Measurements from ENCODE around the gene FGA. TPM values are rescaled to one million over a fixed set of nuclear protein-coding genes. Genes with fewer than 3 reads are reported as not detected.

The FGA gene
- total RNA-seq, 2 experiments from 2014 or later, result not detected

DNA sequence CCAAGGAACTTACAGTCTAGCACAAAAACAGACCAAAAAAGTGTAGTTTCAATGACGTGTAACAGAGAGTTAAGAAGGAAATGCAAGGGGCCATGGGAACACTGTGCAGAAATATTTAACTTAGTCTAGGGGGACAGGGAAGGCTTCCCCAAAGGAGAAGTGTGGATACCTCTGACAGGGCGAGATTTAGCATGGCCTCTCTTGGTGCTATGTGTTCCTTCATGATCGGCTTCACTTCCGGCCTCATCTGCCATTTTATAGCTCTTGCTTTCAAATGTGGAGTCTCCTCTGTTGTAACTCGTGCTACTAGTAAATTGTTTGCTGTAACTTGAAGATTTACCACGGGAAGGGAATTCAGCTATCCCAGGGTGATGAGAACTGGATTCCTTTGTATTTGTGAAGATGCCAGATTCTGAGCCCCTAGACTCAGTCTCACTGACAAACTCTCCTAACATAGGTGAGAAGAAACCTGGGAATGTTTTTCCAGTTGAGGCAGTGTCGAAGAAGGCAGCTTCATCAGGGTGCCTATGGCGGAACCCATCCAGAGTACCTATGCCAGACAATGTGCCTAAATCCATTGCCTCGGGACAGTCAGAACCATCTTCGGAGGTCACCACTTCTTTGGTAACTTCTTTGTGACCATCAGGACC is 5.0 kb downstream of the FGA start:
- Mint-ChIP-seq H3K36me3 (ENCODE audit: low read depth) (no peaks in the 10 kb centered on the region), H3K9me3 (no peaks in the 10 kb centered on the region), H3K27ac (no peak overlapping the region), H3K4me1 (no peaks in the 10 kb centered on the region), H3K4me3 (no peak overlapping the region), H3K27me3 (peaks cover 11% of the 10 kb centered on the region)
- no peak for DNase-seq
- ChIA-PET POLR2A (no interaction called here), CTCF (interaction anchor here (1.1 kb wide), 1 partner anchor 33 kb away, joined by 3 read pairs; no protein-coding TSS in a partner anchor)

DNA sequence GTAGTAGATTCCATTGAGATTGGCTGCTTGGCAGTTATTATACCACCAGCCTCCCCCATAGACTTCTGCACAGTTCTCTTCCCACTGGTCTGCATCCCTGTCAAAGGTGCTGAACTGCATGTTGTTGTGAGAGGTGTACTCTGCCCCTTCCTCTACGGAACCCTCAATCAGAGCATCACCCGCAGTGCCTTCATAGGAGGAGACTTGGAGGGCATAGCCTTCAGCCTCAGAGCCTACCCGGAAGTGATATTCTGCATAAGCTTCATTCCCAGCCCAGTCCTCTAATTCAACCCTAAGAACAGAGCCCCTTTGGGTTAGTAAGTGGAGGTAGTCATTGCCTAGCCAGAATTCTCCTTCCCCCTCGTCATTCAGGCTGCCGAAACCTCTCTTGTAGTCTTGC is 6.3 kb downstream of the FGA start:
- DNase-seq, result no peak
- Mint-ChIP-seq H3K4me3 (no peak overlapping the region), H3K9me3 (no peaks in the 10 kb centered on the region), H3K27me3 (peaks cover 8% of the 10 kb centered on the region), H3K27ac (no peak overlapping the region), H3K36me3 (ENCODE audit: low read depth) (no peaks in the 10 kb centered on the region), H3K4me1 (no peaks in the 10 kb centered on the region)
- CTCF ChIA-PET, result interaction anchor here (1.0 kb wide), 1 partner anchor 25 kb away, joined by 3 read pairs; no protein-coding TSS in a partner anchor
- POLR2A ChIA-PET, result no interaction called here

DNA sequence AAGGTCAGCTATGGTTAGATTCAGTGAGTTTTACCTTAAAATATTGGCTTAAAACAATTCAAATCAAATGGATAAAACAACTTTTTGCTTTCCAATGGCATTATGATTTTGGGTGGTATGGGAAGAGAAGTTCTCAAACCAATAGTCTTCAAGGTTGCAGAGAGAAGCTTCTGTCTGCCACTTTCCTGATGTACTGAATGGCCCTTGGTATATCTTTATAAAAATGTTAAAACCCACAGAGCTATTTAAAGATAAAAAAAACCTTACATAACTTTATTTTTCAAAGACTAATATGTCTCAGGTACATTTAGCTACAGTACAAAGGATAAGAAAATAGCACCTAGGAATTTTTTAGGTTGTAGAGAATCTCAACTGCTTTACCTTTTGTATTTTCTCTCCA is 6.9 kb downstream of the FGA start:
- Mint-ChIP-seq H3K36me3 (ENCODE audit: low read depth) (no peaks in the 10 kb centered on the region), H3K4me3 (no peak overlapping the region), H3K4me1 (no peaks in the 10 kb centered on the region), H3K27me3 (peaks cover 12% of the 10 kb centered on the region), H3K27ac (no peak overlapping the region), H3K9me3 (no peaks in the 10 kb centered on the region)
- DNase-seq, result no peak
- ChIA-PET CTCF (interaction anchor here (1.0 kb wide), 1 partner anchor 24 kb away, joined by 3 read pairs; no protein-coding TSS in a partner anchor), POLR2A (no interaction called here)

DNA sequence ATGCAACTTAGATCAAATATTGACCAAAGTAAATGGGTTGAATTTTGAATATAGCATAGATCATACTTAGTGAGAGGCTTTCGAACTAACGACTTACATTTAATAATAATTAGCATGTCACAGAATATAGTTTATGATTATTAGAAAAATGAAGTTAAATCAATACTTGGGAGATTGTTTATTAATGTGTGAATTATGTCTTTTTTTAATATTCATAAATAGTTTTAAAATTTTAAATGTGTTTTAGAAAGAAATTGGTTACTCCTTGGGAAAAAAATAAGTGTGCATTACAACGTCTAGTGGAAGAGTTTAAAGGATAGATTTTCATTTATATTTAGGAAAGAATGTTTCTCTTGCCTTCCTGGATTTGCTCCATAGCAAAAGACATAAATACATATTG is 7.3 kb downstream of the FGA start:
- no peak overlapping the region for H3K4me3 Mint-ChIP-seq
- no peak overlapping the region for H3K27ac Mint-ChIP-seq
- H3K36me3 Mint-ChIP-seq (ENCODE audit: low read depth), result no peaks in the 10 kb centered on the region
- H3K27me3 Mint-ChIP-seq, result peaks cover 12% of the 10 kb centered on the region
- ChIA-PET CTCF (interaction anchor here (1.0 kb wide), 1 partner anchor 24 kb away, joined by 3 read pairs; no protein-coding TSS in a partner anchor), POLR2A (no interaction called here)
- DNase-seq, result no peak
- H3K9me3 Mint-ChIP-seq, result no peaks in the 10 kb centered on the region
- H3K4me1 Mint-ChIP-seq, result no peaks in the 10 kb centered on the region

DNA sequence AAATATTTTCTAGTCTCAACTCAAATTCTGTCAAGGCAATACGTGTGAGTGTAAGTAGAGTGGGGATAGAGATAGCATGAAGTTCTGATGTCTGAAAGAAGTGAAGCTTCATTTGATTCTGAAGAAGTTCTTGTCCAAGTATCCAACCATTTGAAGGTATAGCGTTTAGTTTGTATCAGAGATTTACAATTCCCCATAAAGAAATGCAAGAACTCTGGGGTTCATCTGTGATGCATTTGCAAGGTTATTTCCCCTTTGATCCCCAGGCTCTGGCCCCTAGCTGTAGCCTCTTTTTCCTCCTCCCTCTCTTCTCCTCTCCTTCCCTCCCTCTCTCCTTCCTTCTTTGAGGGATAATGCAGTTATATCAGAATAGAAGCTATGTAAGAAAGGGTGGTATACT is 7.8 kb downstream of the FGA start:
- Mint-ChIP-seq H3K27me3 (peaks cover 12% of the 10 kb centered on the region), H3K27ac (no peak overlapping the region), H3K36me3 (ENCODE audit: low read depth) (no peaks in the 10 kb centered on the region), H3K4me1 (no peaks in the 10 kb centered on the region), H3K9me3 (no peaks in the 10 kb centered on the region), H3K4me3 (no peak overlapping the region)
- DNase-seq, result no peak
- CTCF ChIA-PET, result no interaction called here
- POLR2A ChIA-PET, result no interaction called here

DNA sequence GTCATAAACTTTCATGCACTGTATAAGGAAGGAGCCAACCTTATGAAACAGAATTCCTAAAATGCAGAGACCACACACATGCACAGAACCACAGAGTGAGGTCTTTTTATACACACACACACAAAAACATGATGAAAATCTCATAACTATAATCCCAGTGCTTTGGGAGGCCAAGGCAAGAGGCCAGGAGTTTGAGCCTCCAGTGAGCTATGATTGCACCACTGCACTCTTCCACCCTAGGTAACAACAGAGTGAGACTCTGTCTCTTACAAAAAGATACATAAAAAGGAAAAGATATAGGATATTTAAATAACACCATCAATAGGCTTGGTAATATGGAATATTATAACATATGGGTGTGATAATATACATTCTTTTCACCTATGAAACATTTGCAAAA is 10.6 kb downstream of the FGA start:
- H3K4me3 Mint-ChIP-seq, result no peak overlapping the region

DNA sequence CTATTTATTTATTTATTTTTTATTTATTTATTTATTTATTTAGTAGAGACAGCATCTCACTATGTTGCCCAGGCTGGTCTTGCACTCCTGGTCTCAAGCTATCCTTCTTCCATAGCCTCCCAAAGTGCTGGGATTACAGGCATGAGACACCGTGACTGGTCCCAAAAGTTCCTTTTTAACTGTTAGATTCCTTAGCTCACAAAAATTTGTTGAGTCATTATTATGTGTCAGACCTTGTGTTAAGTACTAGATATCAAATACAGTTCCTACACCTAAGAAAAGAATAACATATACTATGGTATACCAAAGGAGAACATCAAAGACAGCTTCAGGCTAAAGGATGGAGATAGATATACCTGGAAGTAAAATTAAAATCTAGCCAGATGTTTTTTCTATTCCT is 11.6 kb downstream of the FGA start:
- Mint-ChIP-seq H3K9me3 (no peaks in the 10 kb centered on the region), H3K27ac (no peak overlapping the region), H3K27me3 (peaks cover 9% of the 10 kb centered on the region), H3K36me3 (ENCODE audit: low read depth) (no peaks in the 10 kb centered on the region), H3K4me3 (no peak overlapping the region), H3K4me1 (no peaks in the 10 kb centered on the region)
- DNase-seq, result no peak
- POLR2A ChIA-PET, result no interaction called here
- CTCF ChIA-PET, result no interaction called here

More for the DNA sequence above, 10.6 kb downstream of the FGA start:
- Mint-ChIP-seq H3K27ac (no peak overlapping the region), H3K36me3 (ENCODE audit: low read depth) (no peaks in the 10 kb centered on the region), H3K27me3 (peaks cover 9% of the 10 kb centered on the region), H3K4me1 (no peaks in the 10 kb centered on the region), H3K9me3 (no peaks in the 10 kb centered on the region)
- no peak for DNase-seq
- POLR2A ChIA-PET, result no interaction called here
- CTCF ChIA-PET, result no interaction called here

DNA sequence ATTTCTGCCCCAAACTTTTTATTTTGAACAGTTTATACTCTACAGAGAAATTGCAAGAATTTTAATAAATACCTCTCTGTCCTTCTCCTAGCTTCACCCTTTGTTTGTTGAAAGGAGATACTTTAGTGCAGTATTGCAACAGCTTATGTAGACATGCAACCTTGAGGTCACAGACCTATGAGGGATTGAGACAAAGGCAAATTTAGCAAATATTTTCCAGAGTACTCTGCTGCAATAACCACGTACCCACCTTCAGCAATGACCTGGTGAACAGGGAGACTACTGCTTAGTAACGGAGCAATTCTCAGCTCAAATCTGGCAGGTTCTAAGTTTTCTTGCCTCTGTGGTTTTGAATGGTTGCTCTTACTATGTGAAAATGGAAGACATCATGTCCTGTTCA is 13.2 kb downstream of the FGA start:
- DNase-seq, result no peak
- no peak overlapping the region for H3K27ac Mint-ChIP-seq
- peaks cover 9% of the 10 kb centered on the region for H3K27me3 Mint-ChIP-seq
- no peaks in the 10 kb centered on the region for H3K9me3 Mint-ChIP-seq
- ChIA-PET CTCF (no interaction called here), POLR2A (no interaction called here)
- H3K36me3 Mint-ChIP-seq (ENCODE audit: low read depth), result no peaks in the 10 kb centered on the region
- H3K4me3 Mint-ChIP-seq, result no peak overlapping the region
- H3K4me1 Mint-ChIP-seq, result no peaks in the 10 kb centered on the region

DNA sequence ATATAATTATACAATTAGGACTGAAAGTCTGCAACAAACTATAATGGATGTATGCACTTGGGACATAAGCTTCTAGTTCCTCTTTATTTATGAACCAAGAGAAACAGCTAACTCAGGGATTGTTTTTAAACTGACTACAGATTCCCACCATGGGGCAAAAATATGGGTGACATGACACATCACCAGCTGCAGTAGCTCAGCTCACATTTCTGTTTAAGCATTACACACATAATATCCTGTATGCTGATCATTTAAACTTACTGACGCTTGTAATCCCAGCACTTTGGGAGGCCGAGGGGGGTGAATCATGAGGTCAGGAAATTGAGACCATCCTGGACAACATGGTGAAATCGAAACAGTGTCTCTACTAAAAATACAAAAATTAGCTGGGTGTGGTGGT is 16.2 kb downstream of the FGA start:
- Mint-ChIP-seq H3K4me1 (no peaks in the 10 kb centered on the region), H3K27me3 (peaks cover 9% of the 10 kb centered on the region), H3K4me3 (no peak overlapping the region), H3K9me3 (no peaks in the 10 kb centered on the region), H3K36me3 (ENCODE audit: low read depth) (no peaks in the 10 kb centered on the region), H3K27ac (no peak overlapping the region)
- no peak for DNase-seq
- ChIA-PET POLR2A (no interaction called here), CTCF (interaction anchor here (1.2 kb wide), 1 partner anchor 22 kb away, joined by 3 read pairs; no protein-coding TSS in a partner anchor)

DNA sequence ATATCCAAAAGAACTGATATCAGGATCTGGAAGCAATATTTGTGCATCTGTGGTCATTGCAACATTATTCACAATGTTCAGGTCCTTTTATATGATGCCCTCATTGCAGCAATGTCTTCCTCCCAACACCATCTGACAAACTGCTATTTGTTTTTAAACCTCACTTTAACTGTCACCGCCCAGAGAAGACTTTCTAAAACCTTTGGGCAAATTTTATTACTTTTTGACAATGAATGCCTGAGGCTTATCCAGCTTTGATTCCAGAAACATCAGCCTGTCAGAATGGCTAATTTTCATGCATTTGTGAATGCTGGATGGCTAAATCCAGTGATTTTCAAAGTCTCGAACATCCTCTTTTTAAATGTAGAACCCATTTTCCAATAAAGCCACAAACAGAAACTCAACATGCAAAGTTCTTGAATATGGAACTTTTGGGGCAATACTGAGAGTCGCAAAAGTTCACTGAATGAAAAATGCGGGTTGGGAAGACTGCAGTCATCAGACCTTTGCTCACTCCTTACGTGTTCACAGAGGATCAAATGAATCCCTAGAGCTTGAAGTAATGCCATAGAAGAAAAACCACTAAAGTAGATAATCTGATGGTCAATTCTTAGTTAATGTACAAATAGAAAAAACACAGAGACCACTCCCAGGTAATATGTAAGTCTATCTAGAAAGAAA is 17.2 kb downstream of the FGA start:
- peaks cover 5% of the 10 kb centered on the region for H3K27me3 Mint-ChIP-seq
- POLR2A ChIA-PET, result interaction anchor here (1.0 kb wide), 1 partner anchor 22 kb away, joined by 3 read pairs; no protein-coding TSS in a partner anchor
- DNase-seq, result no peak
- no peaks in the 10 kb centered on the region for H3K4me1 Mint-ChIP-seq
- H3K9me3 Mint-ChIP-seq, result no peaks in the 10 kb centered on the region
- H3K4me3 Mint-ChIP-seq, result no peak overlapping the region
- H3K36me3 Mint-ChIP-seq (ENCODE audit: low read depth), result no peaks in the 10 kb centered on the region
- no peak overlapping the region for H3K27ac Mint-ChIP-seq
- CTCF ChIA-PET, result interaction anchor here (1.2 kb wide), 1 partner anchor 21 kb away, joined by 3 read pairs; no protein-coding TSS in a partner anchor

DNA sequence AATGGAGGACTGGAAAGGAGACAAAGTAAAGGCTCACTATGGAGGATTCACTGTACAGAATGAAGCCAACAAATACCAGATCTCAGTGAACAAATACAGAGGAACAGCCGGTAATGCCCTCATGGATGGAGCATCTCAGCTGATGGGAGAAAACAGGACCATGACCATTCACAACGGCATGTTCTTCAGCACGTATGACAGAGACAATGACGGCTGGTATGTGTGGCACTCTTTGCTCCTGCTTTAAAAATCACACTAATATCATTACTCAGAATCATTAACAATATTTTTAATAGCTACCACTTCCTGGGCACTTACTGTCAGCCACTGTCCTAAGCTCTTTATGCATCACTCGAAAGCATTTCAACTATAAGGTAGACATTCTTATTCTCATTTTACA is 21.0 kb downstream of the FGA start:
- ChIA-PET POLR2A (no interaction called here), CTCF (interaction anchor here (0.6 to 1.5 kb wide), 2 partner anchors 10 to 845 kb away, joined by 3 to 4 read pairs; no protein-coding TSS in a partner anchor)
- H3K9me3 Mint-ChIP-seq, result no peaks in the 10 kb centered on the region
- no peaks in the 10 kb centered on the region for H3K4me1 Mint-ChIP-seq
- no peaks in the 10 kb centered on the region for H3K36me3 Mint-ChIP-seq (ENCODE audit: low read depth)
- DNase-seq, result no peak
- no peak overlapping the region for H3K4me3 Mint-ChIP-seq
- H3K27me3 Mint-ChIP-seq, result peaks cover 5% of the 10 kb centered on the region
- no peak overlapping the region for H3K27ac Mint-ChIP-seq

DNA sequence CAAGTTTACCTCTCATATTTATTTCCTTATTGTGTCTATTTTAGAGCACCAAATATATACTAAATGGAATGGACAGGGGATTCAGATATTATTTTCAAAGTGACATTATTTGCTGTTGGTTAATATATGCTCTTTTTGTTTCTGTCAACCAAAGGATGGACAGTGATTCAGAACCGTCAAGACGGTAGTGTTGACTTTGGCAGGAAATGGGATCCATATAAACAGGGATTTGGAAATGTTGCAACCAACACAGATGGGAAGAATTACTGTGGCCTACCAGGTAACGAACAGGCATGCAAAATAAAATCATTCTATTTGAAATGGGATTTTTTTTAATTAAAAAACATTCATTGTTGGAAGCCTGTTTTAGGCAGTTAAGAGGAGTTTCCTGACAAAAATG is 21.5 kb downstream of the FGA start:
- no peaks in the 10 kb centered on the region for H3K9me3 Mint-ChIP-seq
- H3K27me3 Mint-ChIP-seq, result peaks cover 5% of the 10 kb centered on the region
- no peak overlapping the region for H3K27ac Mint-ChIP-seq
- no peak overlapping the region for H3K4me3 Mint-ChIP-seq
- CTCF ChIA-PET, result interaction anchor here (1.5 kb wide), 1 partner anchor 10 kb away, joined by 4 read pairs; no protein-coding TSS in a partner anchor
- no peaks in the 10 kb centered on the region for H3K4me1 Mint-ChIP-seq
- no peaks in the 10 kb centered on the region for H3K36me3 Mint-ChIP-seq (ENCODE audit: low read depth)
- DNase-seq, result no peak
- POLR2A ChIA-PET, result no interaction called here

DNA sequence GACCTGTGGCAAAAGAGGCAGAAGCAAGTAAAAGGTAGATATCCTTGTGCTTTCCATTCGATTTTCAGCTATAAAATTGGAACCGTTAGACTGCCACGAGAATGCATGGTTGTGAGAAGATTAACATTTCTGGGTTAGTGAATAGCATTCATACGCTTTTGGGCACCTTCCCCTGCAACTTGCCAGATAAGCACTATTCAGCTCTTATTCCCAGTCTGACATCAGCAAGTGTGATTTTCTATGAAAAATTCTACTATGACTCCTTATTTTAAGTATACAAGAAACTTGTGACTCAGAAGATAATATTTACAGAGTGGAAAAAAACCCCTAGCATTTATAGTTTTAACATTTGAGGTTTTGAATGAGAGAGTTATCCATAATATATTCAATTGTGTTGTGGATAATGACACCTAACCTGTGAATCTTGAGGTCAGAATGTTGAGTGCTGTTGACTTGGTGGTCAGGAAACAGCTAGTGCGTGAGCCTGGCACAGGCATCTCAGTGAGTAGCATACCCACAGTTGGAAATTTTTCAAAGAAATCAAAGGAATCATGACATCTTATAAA is 23.8 kb downstream of the FGA start:
- POLR2A ChIA-PET, result no interaction called here
- no peak overlapping the region for H3K27ac Mint-ChIP-seq
- H3K36me3 Mint-ChIP-seq (ENCODE audit: low read depth), result no peaks in the 10 kb centered on the region
- peaks cover 9% of the 10 kb centered on the region for H3K27me3 Mint-ChIP-seq
- CTCF ChIA-PET, result interaction anchor here (1.7 kb wide), 1 partner anchor 52 kb away, joined by 6 read pairs; no protein-coding TSS in a partner anchor
- H3K4me3 Mint-ChIP-seq, result no peak overlapping the region
- no peaks in the 10 kb centered on the region for H3K4me1 Mint-ChIP-seq
- no peak for DNase-seq
- no peaks in the 10 kb centered on the region for H3K9me3 Mint-ChIP-seq
